Renal cortex interstitium (tissue), 11 donors: ENCODE results near the gene GATB. TPM values are rescaled to one million over a fixed set of nuclear protein-coding genes. Genes with fewer than 3 reads are reported as not detected.
"Not testable (repeated sequence)": the region's sequence is repeated elsewhere in the genome, so short reads cannot be mapped to it uniquely, and the experiment has no call there.

Experiments
- DNase-seq, 11 donors: peaks; one replicate each; pipeline ENCODE4 v3.0.0-alpha.2; 2013; ENCODE audit warnings: low read depth in 9 of 11, low spot score in 4 of 11; ENCODE audit errors: extremely low read depth in 1 of 11
- polyA plus RNA-seq, 3 donors: library from polyadenylated mRNA; unstranded; fragments of 120-200 nt; gene quantifications; one replicate each; pipeline ENCODE4 v1.2.1, GENCODE V29; 2013; ENCODE audit not compliant: insufficient read length in 3 of 3

GATB gene
- polyA plus RNA-seq, 3 donors, result 30.0 to 34.8 (median 33.5) TPM

GRCh38 chr4:151744614-151745013 lies 16.2 kb downstream of the GATB start:
- DNase-seq, result no peak

GRCh38 chr4:151743894-151744293 lies 16.9 kb downstream of the GATB start:
- no peak for DNase-seq

DNA sequence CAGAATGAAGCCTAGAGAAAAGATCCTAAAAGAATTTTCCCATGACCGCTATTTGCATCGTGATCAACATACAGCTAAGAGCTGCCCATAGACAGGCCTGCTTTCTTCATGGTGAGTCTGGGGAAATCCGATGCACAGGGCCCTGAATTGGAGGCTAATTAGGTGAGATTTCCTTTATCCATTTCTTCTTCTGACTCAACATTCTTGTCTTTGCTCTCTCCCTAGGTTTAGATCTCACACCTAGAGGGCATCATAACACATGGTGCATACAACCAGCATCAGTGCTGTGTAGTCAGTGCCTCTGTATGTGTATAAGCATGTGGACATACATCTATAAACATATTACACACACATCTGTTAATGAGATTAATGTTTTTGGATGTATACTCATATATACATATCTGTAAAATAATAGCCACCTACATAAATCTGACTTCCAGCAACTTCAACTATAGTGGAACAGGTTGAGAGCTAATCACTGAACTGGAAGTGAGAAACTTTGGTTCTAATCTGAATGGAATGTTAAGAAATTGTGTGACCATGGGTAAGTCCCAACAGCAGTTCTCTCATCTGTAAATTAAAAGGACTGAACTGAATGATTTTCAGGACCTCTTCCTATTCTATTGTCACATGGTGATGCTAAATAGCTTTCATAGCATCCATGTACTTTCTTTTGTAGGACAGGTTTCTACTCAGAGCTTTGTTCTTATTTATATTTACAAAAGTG lies 17.5 kb downstream of the GATB start:
- DNase-seq, result no peak

- DNase-seq, result no peak
Observed at GRCh38 chr4:151738720-151739517, 21.9 kb downstream of the GATB start.

DNA sequence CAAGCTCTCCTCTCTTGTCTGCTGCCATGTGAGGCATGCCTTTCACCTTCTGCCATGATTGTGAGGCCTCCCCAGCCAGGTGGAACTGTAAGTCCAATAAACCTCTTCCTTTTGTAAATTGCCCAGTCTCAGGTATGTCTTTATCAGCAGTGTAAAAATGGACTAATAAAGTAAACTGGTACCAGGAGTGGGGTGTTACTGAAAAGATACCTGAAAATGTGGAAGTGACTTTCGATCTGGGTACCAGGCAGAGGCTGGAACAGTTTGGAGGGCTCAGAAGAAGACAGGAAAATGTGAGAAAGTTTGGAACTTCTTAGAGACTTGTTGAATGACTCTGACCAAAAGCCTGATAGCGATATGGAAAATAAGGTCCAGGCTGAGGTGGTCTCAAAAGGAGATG lies 24.0 kb downstream of the GATB start:
- DNase-seq, result not testable (repeated sequence)

GRCh38 chr4:151736361-151736760 lies 24.4 kb downstream of the GATB start:
- no peak for DNase-seq

GRCh38 chr4:151731670-151732069 lies 29.1 kb downstream of the GATB start:
- not testable (repeated sequence) for DNase-seq

DNA sequence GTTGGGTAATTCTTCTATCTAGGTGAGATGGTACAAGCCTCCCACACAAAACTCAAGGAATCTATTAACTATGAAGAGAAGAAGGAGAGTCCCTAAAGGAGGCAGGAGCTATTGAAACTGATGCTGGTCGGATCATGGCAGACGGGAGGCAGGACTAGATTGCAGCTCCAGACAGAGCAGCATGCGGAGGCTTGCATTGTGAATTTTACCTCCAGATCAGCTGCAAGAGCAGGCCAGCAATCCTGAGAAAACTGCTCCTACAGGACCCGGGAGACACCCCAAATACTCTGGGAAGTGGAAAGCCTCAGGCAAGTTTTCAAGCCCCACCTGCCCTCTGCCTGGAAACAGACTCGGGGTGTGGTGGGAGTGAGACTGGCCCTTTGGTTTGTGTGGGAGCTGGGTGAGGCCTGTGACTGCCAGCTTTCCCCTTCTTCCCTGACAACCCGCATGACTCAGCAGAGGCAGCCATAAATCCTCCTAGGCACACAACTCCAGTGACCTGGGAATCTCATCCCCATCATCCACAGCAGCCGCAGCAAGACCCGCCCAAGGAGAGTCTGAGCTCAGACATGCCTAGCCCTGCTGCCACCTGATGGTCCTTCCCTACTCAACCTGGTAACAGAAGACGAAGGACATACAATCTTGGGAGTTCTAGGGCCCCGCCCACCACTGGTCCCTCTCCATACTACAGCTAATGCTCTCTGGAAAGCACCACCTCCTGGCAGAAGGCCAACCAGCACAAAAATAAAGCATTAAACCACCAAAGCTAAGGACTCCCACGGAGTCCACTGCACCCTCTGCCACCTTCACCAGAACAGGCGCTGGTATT lies 30.9 kb downstream of the GATB start:
- DNase-seq, result no peak

GRCh38 chr4:151728679-151729078 lies 32.1 kb downstream of the GATB start:
- no peak for DNase-seq

DNA sequence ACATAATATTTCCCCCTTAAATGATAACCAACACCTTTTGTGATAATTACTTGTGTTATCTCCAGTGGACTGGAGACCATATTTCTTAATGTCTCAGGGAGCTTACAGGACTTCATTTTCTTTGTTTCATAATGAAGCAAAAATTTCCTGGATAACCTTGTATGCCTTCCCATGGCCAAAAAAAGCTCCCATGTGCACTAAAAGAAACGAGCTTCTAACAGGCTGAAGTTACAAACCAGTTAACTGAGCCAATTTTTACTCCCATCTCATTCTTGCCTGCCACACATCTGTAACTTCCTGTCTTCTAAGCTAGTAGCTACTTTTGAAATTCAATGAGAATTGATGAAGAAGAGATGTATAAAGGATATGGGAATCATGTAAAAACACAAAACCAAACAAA lies 32.8 kb downstream of the GATB start:
- no peak for DNase-seq

GRCh38 chr4:151727365-151727764 lies 33.4 kb downstream of the GATB start:
- no peak for DNase-seq

DNA sequence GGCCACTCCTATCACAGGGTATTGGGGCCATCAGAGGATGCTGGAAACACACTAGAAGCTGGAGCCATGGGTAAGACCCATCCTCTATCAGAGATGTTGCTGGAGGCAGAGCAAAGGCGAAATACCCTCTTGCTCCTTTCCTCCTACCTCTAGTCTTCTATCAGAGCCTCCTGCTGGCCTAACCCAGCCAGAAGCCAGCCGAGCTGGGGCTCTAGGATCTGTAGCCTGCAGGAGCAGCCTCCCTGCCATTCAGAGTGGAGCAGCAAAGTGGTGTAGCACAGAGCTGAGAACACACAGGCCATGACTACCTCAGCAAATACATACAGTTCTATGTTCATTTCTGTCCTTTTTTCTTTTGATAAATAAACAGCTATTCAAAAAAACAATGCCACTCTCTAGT lies 35.7 kb downstream of the GATB start:
- DNase-seq, result no peak

DNA sequence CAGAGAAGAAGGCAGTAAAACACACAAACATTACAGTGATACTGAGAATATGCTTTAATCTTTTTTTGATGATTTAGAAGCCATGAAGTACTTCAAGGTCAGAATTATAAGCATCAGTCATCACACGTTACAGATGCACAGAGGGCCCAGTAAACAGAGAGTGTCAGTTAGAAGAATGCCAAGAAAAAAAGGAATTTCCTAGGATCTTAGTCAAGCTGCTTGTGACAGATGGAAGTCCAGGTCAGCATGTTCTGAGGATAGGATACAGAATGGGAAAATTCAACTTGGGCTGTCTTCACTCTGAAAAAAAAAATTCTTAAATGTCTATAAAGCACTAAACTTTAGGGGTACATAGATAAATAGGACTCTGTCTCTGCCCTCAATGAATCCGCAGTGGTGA lies 38.9 kb downstream of the GATB start:
- DNase-seq, result no peak

DNA sequence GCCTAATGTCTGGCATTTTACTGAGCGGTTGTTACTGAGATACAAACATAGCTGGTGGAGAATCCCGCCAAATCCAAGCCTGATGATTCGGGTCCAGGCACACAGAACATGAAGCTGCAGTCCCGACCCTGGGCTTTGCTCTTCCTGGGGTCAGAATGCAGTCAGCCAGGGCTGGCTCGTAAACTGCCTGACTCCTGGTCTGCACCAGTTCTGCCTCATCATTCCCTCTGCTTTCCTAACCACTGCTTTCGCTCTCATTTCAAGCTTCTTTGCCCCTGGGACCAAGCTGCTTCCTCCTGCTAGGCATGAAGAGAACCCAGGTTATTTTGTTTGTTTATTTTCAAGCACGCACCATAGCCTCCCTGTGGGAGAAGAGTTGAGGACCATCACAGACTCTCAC lies 39.3 kb downstream of the GATB start:
- DNase-seq, result peak in 2 of 11 donors; percentile 24 to 26

DNA sequence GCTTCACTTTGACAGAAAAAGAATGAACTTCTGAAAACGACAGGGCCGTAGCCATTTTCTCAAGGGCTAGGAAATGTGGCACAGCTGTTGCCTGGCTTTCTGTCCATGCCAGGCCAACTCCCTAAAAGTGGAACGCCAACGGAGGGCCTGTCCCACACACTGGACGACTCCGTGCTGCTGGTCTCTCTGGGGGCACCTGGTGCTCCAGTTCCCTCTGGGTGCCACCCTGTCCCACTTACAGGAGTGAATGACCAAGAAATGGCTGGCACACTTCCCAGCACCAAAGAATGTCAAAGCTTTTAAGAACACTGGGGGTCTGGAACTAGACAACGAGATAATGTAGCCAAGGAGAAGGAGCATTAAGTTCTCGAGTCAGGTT lies 40.9 kb downstream of the GATB start:
- DNase-seq, result no peak

DNA sequence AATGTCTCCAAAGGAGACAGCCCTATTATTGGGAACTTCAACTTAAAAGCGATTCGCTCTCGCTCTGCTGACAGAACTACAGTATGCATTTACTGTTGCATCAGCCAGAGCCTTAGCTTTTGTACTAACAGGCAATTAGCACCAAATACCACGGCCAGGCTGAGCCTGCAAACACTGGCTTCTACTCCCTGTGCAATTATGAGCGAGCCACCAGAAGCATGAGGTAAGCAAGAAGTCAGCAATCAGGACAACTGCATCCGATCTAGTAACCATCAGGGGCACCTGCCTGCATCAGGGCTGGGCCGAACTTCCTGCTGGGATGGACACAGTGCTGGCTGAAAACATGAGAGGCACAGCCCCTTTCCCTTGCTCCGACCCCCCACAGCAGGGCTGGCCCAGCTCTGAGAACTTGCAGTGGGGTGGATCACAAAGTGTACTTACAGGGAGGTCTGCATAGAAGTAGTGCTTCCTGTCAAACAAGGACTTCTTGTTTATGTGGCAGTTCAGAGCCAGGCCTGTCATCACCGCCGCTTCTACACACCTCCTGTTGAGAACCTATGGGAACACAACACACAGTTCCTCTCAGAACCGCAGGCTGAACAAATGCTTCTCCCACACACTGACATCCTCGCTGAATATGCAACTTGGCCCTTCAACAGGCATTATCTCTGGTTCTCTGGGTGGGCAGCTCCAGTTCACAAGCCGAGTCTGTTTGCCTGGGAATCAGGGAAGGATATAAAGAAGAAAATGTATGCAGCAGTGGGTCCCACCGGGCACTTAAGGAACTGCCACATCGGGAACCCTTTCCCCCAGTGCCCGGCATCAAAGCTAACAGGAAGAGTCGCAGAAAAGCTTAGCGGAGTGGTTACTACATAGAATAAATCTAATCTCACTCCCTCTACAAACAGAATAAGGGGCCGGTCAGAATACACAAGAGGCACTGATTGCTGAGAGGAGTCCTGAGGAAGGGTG lies 41.5 kb downstream of the GATB start:
- DNase-seq, result no peak

GRCh38 chr4:151717909-151718628 lies 42.7 kb downstream of the GATB start:
- DNase-seq, result no peak

GRCh38 chr4:151717314-151717713 lies 43.5 kb downstream of the GATB start:
- DNase-seq, result no peak
